SU-DHL-6 (cell line): ENCODE results near the gene C1QL1.

Source experiments
- EZH2phosphoT487 ChIP-seq: fragments of 200-600 bp; sonication (generic), shearing (Covaris generic); conservative IDR thresholded peaks from 2 replicates; pipeline ENCODE4 v1.6.1; 2018; ENCODE audit warnings: mild to moderate bottlenecking, antibody characterized with exemption, low read length, moderate library complexity, mixed read lengths
- TF ChIP-seq, protein P1 (sequence below): fragments of 200-600 bp; sonication (generic); IDR thresholded peaks from one replicate; pipeline ENCODE4 v1.5.1; 2017; ENCODE audit warnings: antibody characterized with exemption, mild to moderate bottlenecking, low read length, moderate library complexity; ENCODE audit not compliant: insufficient read depth, poor library complexity, severe bottlenecking

DNA sequence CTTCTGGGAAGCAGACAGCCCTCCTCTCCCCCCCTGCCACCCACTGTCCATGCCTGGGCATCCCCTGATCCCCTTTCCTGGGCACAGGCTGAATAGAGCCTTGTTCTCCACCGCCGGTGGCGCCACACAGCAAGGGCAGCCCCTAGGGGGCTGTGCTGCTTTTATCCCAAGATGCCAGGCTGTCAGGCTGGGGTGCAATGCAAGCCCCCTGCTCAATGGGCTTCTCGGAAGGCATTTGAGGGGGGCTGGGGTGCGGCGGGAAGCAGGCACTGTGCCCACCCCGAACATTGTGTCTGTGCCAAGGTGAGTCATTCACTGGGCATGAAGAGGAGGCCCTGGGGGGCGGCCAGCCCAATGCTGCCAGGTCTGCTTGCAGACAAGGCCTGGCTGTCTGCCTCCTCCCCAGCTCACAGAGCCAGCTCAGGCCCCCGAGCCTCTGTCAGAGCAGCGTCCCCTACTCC, 51.3 kb downstream of the C1QL1 start:
- no peak for TF ChIP-seq EZH2phosphoT487
- TF ChIP-seq, protein P1, sequence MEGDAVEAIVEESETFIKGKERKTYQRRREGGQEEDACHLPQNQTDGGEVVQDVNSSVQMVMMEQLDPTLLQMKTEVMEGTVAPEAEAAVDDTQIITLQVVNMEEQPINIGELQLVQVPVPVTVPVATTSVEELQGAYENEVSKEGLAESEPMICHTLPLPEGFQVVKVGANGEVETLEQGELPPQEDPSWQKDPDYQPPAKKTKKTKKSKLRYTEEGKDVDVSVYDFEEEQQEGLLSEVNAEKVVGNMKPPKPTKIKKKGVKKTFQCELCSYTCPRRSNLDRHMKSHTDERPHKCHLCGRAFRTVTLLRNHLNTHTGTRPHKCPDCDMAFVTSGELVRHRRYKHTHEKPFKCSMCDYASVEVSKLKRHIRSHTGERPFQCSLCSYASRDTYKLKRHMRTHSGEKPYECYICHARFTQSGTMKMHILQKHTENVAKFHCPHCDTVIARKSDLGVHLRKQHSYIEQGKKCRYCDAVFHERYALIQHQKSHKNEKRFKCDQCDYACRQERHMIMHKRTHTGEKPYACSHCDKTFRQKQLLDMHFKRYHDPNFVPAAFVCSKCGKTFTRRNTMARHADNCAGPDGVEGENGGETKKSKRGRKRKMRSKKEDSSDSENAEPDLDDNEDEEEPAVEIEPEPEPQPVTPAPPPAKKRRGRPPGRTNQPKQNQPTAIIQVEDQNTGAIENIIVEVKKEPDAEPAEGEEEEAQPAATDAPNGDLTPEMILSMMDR, result no peak
